GM19025 (cell line): ENCODE data around the gene UVSSA.
"Not testable (repeated sequence)": the region's sequence is repeated elsewhere in the genome, so short reads cannot be mapped to it uniquely, and the experiment has no call there.

Experiments used
- ATAC-seq: cut with Tn5 transposase; IDR thresholded peaks from one replicate; pipeline ENCODE4 v1.9.1; 2021; ENCODE audit warnings: mild to moderate bottlenecking, low read depth, moderate library complexity; ENCODE audit not compliant: unreplicated experiment

UVSSA gene

DNA sequence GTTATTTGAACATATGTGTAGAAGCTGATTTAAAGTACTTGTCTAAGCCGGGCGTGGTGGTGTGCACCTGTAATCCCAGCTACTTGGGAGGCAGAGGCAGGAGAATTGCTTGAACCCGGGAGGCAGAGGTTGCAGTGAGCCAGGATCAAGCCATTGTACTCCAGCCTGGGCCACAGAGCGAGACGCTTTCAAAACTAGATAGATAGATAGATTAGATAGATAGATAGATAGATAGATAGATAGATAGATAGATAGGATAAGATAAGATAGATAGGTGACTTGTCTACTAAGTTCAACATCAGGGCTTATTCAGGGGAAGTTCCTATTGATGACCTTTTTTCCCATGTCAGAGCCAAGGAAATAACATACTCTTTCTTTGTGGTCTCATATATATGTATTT, 46.4 kb downstream of the UVSSA start:
- not testable (repeated sequence) for ATAC-seq

DNA sequence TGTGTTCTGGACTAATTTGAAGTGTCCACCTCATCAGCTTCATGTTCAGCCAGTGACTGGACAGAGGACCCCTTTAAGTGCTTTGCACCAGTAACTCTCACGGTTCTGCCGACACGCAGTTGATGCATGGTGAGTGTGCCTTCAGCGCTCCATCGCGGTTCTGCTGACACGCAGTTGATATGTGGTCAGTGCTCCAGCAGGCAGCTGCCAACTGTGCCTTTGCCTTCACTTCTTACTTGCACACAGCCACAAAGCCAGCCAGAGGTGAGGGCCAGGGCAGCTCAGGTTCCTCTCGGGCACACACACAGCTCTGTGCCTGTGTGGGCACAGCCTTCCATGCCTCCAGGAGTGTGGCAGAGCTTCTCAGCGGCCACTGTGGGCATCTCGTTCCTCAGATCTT, 46.9 kb downstream of the UVSSA start:
- ATAC-seq: no peak

DNA sequence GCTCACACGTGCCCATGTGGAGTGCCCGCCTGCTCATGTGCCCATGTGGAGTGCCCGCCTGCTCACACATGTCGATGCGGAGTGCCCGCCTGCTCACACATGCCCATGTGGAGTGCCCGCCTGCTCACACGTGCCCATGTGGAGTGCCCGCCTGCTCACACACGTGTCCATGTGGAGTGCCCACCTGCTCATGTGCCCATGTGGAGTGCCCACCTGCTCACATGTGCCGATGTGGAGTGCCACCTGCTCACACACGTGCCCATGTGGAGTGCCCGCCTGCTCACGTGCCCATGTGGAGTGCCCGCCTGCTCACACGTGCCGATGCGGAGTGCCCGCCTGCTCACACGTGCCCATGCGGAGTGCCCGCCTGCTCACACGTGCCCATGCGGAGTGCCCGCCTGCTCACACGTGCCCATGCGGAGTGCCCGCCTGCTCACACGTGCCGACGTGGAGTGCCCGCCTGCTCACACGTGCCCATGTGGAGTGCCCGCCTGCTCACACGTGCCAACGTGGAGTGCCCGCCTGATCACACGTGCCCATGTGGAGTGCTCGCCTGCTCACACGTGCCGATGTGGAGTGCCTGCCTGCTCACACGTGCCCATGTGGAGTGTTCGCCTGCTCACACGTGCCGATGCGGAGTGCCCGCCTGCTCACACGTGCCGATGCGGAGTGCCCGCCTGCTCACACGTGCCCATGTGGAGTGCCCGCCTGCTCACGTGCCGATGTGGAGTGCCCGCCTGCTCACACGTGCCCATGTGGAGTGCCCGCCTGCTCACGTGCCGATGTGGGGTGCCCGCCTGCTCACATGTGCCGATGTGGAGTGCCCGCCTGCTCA, 47.8 kb downstream of the UVSSA start:
- not testable (repeated sequence) for ATAC-seq

DNA sequence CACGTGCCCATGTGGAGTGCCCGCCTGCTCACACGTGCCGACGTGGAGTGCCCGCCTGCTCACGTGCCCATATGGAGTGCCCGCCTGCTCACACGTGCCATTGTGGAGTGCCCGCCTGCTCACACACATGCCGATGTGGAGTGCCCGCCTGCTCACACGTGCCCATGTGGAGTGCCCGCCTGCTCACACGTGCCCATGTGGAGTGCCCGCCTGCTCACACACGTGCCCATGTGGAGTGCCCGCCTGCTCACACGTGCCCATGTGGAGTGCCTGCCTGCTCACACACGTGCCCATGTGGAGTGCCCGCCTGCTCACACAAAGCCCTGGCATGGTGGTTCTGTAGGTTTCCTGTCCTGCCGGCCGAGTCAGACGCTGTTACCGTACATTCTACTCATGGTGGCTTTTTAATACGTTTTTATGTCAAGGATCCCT, 48.4 kb downstream of the UVSSA start:
- ATAC-seq: not testable (repeated sequence)

DNA sequence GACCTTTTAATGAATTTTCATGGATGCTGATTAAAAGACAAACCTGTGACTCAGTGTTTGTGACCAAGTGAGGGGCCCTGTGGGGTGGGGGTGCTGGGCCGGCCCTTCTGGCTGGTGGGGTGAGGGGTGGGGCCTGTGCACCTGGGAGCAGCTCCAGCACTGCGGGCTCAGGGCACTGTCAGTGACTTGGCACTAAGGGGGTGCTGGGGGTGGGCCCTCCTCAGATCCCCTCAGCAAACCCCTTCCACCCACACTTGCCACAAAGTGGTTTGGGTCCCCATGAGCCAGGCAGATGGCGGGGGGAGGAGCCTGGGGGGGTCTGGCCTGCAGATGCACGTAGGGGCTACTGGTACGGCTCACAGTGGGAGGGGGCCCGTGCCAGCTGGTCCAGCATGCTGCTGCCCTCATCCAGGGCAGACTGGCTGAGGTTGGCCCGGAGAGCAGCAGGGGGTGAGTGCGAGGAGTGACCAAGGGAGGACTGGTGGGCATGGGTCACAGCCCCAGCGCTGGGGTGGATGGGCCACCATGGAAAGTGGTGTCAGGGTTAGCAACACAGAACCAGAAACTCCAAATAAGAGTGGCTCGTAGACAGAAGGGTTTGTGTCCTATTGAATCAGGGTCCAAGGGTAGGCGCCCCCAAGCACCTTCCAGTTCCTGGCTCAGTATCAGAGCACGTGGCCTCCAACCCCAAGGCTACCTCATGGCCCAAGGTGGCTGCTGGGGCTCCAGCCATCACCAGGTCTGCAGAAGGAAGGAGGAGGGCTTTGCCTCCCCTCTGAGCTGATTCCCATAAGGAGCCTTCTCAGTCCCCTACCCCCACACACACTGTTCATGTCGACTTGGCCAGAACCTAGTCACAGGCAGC, 49.2 kb downstream of the UVSSA start:
- no peak for ATAC-seq

DNA sequence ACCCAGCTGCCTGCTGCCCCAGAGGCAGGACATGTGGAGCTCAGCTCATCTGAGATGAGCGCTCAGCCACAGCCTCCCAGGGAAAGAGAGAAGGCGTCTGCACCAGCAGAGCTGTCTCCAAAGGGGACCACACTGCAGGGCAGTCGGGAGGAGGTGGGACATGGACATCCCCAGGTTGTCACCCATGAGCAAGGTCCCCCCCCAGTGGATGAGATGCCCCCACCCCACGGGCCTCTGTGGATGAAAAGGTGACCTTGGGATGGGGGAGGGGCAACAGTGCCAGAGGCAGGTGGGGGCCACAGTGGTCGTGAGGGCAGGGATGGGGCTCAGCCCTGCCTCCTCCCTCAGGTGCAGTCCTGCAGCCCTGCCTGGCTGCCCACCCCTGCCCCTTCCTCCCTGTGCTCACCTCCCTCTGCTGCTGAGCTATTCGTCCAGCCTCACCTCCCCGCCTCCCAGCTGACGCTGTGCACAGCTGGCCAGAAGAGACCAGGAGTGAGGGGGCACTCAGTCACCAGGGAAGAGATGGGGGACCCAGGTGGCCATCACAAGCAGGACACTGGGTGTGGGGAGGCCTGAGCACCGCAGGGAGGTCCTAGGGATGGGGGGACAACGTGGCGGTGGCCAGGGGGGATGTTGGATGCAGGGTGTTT, 49.9 kb downstream of the UVSSA start:
- ATAC-seq: no peak

DNA sequence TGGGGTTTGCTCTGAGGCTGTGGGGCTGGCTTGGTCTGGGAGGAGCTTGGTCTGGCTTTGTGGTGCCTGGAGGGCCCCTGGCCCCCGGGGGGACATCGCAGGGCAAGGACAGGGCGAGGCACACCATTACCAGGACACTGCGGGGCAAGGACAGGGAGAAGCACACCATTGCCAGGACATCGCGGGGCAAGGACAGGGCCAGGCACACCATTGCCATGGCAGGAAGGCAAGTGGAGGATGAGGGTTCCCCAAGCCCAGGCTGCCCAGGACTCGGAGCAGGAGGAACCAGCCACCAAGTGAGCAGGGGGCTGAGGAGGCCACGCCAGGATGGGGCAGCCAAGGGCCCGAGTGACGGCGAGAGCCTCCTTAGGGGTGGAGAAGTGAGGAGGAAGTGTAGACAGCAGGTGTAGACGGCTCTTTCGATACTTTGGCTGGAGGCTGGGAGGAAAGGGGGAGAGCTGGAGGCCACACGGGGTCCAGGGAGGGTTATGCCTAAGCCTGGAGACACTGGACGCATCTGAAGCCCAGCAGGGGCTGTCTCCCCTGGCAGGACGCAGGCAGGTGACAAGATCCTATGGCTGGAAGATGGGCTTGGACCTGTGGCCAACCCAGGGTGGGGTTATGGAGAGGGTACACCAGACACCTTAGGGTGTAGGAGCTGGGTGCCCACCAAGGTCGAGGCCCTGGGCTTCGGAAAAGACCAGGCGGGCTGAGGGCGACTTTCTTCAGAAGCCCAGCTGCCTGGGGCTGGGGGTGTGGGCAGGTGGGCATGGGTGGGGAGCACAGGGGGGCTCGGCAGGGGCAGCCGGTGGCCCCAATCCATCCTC, 51.9 kb downstream of the UVSSA start:
- ATAC-seq: no peak

DNA sequence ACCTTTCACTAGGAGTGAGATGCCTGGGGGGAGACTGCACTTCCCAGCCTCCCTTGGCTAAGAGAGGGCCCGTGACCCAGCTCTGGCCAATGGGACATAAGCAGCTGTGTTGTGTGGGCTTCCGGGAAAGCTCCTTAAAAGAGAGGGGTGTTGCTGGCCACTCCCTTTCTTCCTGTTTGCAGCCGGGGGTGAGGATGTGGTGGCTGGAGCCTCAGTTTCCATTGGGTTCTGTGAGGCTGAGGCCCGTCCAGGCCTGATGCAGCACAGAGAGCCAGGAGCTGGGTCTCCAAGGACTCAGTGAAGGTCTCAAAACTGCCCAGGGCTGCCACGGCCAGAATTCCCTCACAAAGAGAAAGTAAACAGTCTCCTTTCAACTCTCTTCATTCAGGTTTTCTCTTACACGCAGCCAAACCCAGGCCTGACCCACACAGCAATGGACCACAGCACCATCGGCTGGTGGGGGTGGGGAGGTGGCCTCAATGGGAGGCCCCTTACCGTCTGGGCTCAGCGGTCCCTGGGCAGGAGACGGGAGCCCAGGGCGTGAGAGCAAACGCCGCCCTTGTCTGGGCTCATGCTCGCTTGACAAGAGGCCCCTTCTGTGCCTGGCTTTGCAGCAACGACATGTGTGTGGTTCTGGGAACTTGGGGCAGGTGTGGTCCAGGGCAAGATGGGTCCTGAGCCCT, 52.6 kb downstream of the UVSSA start:
- no peak for ATAC-seq

DNA sequence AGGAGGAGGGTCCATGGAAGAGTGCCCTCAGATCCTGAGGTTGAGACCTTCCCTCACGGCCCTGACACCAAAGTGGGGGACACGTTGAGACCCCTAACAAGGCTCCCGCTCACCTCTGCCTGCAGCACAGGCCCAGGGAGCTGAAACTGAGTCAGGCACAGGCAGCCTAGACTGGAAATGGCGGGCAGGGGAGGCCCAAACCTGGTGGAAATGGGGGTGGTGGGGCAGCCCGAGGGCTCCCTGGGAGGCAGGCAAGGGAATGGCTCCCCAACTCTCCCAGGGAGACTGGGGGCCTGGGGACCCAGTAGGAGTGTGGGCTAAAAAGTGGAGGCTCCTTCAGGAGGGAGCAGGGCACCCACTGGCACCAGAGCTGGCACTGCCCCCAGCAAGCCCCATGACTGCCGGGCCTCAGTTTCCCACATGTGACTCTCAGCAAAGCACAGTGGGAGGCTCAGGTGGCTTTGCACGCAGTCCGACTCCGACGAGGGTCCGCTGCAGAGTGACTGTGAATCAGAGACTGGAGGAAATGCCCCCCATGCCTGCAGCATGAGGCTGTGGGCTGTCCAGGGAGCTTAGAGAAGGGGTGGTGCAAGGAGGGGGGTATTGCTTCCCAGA, 53.3 kb downstream of the UVSSA start:
- no peak for ATAC-seq

DNA sequence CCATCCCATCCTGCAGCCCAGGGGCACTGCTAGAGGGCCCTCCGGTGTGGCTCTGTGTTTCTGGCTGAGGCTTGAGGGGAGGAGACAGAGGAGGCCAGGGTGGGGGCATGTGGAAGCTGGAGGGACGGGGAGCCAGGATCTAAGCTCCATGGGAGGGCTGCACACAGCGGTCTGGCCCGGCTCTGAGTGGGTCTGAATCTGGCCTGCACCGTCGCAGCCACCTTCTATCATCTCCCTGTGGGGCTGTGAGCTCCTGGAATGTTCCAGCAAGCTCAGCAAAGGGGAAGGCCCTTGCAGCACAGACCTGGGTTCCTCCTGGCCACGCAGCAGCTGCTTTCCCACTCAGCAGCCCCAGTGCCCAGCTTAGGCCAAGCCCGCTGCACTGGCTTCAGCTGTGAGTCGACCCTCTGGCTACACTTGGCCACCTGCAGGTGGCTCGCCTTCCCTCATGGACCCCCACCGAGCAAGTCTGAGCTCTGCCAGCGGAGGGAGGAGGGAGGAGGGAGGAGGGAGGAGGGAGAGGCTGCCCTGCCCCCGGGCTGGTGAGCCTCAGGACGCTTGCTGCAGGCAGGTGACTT, 53.9 kb downstream of the UVSSA start:
- no peak for ATAC-seq

DNA sequence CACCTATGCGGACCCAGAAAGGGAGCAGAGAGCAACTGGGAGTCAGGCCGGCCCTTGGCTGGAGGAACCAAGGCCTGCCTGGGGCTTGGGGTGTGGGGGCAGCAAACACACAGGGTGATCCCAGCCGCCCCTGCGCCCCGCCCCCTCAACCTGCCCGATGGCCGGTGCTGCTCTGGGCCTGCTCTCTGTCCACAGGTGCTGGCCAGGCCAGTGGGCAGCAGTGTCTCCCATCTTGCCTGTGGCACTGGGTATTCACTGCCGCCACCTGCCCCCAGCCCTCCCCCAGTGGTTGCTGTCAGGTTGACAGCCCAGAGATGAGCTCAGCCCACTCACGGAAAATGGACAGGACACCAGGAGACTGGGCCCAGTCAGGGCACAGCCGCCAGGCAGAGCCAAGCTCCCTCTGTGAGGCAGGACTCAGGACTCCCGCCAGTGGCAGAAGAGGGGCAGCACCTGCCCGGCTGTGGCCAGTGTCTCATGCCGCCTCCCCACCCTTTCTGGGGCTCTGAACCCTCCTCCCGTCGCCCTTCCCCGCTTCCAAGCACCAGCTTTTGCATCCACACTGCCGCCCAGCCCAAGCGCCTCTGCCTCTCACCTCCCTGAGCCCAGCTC, 54.5 kb downstream of the UVSSA start:
- ATAC-seq: no peak

DNA sequence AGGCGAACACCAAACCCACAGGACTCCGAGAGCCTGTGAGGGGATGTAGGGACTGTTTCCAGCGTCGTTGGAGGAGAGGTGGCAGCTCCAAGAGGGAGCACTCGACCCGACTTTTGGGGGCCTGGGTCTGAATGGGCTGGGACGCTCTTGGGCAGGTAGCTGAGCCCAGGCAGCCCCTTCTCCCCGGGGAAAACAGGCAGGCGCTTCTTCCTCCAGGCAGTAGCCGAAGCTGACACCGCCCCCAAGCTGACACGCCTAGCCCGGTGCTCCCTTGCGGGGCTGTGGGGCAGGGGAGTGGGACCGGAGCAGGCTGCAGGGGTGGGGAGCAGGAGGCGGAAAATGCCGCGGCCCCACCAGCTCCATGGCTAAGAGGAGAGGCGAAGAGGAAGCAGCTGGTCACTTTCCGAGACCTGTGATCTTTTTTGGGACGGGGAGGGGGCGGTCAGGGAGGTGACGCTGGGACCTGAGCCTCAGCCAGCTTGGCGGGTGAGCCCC, 55.1 kb downstream of the UVSSA start:
- ATAC-seq: no peak

DNA sequence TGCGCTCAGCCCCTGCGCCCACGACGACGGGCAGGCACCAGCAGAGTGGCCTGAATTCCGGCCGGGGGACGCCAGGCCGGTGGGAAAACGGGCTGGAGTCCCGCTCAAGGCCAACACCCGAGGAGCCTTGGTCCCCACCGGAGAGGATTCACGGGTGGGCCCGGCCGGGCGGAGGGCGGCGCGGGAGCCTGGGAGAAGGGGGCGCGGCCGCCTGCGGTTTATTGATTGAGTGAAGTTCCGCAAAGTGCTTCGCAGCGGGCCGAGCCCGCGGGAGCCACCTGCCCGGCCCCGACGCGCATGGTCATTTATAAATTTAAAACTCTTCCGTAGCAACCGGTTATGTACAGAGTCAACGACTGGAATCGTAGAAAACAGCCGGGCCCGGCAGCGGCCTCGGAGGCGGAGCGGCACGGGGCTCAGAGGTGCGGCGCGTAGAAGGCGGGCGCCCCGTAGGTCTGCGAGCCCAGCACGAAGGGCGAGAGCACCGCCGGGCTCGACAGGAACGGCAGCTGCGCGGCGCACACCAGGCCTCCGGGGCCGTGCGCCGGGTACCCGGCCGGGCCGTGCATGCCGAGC, 55.6 kb downstream of the UVSSA start:
- no peak for ATAC-seq

DNA sequence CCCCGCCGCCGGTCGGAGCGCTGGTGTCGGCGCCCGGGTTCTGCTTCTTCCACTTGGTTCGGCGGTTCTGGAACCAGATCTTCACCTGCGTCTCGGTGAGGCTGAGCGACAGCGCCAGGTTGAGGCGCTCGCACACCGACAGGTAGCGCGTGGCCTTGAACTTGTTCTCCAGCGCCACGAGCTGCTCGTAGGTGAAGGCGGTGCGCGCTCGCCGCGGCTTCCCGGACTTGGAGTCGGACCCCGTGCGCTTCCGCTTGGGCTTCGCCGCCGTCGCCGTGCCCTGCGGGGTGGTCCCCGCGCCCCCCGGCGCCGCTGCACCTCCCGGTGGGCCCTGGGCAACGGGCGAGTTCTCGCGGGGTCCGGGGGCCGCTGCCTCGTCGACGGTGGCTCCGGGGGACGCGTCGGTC, 56.2 kb downstream of the UVSSA start:
- ATAC-seq: no peak

DNA sequence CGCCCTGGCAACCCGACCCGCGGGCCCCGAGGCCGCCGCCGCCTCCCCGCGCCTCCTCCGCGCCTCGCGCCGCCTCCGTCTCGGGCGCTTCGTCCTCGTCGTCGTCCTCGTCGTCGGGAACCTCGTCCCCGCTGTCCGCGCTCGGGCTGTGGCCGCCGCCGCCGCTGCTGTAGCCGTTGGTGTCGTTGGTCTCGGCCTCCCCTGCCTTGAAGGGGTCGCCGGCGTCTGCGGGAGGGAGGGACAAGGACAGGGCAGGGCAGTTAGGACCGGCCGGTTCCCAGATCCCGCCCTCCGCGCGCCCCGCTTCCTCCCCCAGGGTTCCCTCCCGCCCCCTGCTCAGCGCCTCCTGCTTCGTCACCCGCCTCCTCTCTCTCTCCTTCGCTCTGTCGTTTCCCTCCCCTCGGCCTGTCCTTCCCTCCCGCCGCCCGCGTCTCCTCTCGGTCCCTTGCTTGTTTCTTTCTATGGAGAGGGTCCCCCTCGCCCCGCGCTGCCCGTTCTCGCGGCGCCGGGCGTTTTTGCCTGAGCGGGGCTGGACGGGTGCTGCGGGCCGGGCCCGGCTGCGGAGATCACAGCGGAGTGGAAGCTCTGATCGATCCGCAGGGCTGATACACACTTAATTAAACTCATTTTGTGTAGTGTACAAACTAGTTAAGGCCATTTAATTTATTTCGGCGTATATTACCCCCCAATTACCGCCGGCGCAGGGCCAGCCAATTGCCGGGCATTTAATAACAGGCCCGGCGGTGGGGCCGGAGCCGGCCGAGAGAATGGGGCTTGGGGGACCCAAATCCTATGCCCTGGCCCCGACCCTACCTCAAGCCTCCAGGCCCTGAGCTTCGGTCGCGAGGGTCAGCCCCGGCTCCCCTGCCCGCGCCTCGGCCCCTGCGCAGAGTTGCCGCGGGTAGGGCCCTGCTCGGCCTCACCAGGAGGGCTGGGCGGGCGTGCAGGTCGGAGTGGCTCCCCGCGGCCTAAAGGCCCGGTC, 56.9 kb downstream of the UVSSA start:
- no peak for ATAC-seq

DNA sequence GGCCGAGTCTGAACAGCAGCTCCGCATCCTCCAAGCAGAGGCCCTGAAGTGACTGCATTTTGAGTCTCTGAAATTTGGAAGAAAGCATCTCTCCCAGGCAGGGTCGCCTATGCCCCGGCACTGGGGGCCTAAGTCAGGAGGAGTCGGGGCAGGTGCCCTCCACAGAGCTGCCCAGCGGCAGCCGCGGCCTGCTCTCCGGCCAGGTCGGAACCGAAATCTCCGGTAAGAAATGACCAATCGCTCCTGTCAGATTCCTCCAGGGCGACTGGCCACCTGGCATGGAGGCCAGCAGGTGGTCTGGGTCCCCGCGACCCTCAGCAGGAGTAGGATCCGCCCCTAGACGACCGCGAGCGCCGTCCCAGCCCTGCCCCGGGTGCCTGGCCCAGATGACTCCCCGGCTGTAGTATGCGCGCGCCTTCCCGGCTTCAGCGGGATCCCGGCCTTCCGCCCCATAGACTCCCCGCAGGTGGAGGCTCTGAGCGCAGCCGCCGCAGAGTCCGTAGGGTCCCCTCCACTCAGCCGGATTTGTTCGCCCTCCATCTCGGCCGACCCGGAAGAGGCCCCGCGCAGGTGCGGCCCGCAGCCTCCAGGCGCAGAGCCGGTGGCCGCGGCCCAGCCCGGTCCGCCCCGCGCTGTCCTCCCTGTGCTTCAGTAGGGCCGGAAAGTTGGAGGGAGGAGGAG, 57.7 kb downstream of the UVSSA start:
- ATAC-seq: no peak
